HG03558 (cell line): ENCODE measurements around the gene KCNJ6.

Experiments
- ATAC-seq: cut with Tn5 transposase; IDR thresholded peaks from one replicate; pipeline ENCODE4 v1.9.1; 2021; ENCODE audit warnings: moderate number of reproducible peaks; ENCODE audit not compliant: unreplicated experiment; ENCODE audit errors: extremely low read depth

Gene KCNJ6

DNA sequence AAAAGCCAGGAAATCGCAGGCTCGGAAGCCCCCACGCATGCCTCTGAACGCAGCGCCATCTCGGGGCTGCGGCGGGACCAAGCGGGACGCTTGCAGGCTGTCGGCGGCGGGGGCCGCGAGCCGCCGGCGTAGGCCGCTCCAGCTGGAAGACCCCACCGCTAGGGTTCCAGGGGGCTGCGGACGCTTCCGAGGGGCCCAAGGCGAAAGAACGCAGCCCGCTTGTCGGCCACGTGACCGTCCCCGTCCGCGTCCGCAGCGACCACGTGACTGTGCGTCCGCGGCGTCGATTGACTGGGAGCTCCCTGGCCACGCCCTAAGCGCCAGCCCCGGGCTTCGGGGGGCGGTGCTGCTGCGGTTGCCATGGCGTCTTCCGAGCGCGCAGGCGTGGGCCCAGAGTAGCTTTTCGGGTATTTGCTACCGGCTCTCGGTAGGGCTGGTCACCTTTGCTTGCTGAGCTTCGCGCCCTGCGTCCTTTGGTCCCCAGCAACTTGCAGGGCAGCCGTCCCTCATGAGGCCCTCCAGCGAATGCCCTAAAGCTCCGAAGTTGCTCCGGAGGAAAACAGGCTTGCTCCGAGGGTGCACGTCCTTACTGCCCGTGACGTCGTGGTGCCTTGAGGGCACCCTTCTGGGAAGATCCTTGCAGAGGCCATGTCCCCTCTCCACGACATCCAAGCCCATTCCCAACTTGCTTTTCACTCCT lies 352.5 kb downstream of the KCNJ6 start:
- ATAC-seq = peak; percentile 55

DNA sequence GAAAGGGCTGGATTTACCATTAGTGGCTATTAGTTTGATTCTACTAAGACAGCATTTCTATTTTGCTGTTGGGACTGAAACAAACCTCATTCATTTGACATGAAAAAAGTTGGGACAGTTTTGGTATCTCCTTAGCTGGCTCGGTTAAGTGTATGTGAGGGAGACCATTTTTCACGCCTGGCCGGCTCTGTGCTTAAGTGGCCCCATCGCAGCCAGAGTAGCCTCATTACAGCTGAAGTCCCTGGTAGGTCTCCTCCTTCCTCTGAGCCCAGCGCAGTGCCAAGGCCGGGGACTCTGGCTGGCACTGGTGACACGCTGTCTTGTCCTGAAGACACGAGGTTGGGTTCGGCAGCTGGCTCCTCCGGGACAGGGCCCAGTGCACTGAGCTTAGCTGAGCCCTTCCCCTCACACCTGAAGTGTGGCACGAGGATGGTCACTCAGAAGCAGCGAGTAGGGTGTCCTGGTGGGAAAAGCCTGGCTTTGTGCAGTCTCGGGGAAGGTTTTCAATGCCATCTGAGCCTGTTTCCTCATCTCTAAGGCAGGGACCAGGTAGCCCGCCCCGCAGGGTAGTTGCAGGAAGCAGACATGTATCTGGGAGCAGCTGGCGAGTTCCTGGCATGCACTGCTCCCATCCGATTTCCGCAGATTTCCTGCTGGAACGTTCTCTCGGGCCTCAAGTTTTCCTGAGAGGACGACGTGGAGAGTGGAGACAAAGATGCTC lies 353.2 kb downstream of the KCNJ6 start:
- no peak for ATAC-seq

DNA sequence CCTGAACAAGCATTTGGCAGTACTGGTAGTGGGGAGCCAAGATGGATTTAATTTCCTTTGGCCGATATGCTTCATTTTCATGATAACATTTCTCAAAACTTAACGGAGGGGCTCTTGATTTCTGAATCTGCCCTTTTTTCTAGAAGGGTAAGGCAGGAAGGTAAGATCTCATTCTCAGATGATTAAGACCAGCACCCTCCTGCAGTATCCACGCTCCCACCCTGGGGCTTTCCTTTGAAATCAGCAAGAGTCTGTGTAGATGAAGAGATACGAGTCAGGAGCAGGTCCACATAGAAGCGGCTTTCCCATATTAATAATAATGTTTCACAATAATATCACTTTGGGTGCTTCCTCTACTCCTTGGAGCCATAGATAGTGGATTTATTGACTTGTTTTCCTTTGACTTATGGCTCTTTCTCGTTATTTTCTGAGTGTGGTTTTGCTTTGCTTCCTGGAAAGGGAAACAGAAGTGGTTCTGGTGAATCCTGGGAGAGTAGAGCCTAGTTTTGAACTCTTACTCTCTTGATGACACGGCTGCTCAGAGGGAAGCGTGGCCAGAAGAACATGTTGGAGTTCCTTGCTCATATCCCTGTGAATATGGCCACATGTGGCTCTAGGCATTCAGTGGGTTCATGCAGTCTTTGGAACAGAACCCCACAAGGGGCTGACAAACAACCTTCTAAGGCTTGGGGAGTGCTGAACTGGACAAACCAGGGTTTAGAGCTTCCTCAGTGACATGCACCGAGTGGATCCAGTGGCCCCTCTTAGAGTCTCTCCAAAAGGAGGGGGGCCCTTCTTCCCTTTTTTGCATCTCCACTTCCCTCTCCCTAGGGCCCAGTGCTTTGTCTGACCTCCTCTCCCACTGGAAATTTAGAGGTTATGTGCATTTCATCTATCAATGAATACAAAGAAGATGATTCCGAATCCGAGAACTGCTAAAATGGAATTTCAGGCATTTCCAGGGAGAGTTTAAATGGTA lies 354.0 kb downstream of the KCNJ6 start:
- ATAC-seq = no peak

DNA sequence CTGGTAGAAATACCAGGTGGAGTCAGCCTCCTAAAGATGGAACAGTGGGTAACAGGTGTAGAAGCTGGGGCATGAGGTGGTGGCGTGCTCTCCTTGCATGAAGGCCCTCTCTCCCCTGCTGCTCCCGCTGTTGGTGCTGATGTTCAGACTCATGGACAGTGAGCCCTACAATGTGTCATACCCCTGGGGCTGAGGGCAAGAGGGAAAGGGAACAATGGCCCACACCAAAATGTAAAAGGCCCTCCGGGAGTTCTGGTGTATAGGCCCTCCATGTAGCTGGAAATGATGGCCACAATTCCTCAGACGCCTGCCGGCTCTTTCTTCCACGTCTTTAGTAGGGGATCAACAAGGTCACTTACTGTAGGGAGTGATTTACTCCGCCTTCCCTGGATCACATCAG lies 354.8 kb downstream of the KCNJ6 start:
- no peak for ATAC-seq

DNA sequence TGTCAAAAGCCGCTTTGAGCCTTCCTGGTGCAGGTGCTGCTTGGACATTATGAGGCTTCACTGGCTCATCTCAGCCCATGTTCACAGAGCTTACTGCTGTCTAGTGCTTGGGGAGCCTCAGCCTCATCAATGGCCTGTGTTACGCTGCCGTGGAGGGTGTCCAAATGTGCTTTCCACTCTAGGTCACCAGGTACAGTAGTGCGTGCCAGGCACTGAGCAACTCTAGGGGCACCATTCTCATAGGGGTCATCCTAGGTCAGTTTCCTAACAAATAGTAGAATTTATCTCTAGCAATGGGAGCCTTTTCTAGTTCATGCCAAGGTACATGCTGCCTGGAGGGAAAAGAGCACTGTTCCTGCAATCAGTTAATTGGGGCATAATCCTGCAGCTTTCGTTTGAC lies 355.9 kb downstream of the KCNJ6 start:
- ATAC-seq = no peak

DNA sequence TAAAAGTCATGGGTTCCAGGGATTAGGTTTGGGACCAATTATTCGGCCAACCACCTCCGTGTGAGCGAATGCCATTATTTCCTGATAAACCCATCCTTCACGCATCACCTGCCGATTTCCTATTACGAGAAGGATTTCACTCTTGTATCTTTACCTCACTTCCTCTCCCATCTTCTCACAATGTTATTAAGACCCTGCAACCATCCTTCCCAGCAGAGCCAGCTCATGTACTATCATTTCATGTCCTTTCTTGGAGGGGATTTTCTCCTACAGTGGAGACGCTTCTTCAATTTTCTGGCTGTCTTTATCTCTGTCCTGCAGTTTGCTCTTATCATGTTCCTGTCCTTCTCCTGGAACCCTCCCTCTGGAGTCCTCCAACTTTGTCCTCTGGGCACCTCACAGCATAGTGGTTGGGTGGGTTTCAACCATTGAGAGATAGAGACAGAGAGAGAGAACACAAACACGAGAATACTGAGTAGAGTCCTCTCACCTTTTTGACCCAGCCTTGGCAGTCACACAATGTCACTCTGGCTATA lies 357.5 kb downstream of the KCNJ6 start:
- no peak for ATAC-seq
